GM19025 (cell line): ENCODE results near the gene SLC10A7.

ENCODE experiments used
- ATAC-seq: cut with Tn5 transposase; IDR thresholded peaks from one replicate; pipeline ENCODE4 v1.9.1; 2021; ENCODE audit warnings: mild to moderate bottlenecking, low read depth, moderate library complexity; ENCODE audit not compliant: unreplicated experiment

Gene SLC10A7

DNA sequence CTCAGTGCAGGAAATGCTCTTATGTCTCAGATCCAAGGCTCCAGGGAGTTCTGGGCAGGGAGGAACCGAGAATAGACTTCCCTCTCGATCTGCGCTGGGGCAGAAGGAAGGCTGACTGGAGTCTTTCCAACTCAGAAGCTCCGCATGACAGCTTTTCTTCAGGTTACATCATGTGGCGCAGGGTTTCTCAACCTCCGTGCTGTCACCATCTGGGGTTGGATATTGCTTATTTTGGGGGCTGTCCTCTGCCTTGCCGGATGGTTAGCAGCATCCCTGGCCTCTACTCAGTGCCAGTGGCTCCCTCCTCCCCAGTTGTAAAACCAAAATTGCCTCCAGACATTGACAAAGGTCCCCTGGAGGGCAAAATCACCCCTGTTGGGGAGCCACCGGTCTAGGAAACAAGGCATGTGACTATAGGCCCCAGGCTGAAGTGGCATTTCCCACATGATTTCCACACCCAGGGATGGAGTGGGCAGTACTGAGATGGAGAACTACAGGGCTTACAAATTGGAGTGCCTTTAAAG, 286.0 kb downstream of the SLC10A7 start:
- ATAC-seq: no peak

DNA sequence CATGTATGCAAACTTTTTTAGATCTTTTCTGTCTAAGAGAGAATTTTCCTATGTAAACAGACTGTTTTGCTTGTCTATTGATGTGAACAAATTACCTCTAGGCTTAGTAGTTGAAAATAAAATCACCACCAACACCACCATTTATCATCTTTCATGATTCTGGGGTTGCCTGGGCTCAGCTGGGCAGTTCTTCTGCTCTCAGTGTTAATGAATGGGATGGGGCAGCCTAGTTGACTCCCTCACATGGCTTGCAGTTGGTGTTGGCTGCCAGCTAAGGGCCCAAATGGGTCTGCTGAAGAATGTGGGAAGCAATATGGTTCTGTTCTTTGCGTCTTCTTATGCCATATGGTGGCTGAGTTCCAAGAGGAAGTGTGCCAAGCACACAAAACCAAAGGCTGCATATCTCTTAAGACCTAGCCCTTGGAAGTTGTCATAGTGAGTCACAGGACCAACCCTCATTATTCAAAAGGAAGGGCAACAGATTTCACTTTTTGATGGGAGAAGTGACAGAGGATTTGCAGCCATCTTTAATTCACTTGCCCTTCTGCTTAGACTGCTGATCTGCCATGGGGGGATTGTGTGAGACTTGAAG, 289.5 kb downstream of the SLC10A7 start:
- no peak for ATAC-seq

DNA sequence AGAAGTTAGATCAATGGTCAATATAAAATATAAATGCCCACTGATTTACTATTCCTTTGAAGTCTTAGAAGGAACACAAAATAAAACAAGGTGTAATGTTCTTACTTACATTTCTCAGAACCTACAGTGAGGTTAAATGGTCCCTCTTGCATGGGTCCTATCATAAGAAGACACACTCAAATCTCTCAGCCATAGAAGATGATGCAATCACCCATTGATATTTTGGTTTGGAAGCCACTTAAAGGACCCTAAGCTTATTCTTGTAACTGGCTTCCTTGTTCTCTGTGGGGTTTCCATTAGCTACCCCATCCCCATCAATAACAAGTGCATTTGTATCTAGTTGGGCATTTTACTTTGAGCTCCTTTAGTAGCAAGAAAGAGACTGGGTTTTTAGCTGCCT, 292.3 kb downstream of the SLC10A7 start:
- ATAC-seq: no peak

DNA sequence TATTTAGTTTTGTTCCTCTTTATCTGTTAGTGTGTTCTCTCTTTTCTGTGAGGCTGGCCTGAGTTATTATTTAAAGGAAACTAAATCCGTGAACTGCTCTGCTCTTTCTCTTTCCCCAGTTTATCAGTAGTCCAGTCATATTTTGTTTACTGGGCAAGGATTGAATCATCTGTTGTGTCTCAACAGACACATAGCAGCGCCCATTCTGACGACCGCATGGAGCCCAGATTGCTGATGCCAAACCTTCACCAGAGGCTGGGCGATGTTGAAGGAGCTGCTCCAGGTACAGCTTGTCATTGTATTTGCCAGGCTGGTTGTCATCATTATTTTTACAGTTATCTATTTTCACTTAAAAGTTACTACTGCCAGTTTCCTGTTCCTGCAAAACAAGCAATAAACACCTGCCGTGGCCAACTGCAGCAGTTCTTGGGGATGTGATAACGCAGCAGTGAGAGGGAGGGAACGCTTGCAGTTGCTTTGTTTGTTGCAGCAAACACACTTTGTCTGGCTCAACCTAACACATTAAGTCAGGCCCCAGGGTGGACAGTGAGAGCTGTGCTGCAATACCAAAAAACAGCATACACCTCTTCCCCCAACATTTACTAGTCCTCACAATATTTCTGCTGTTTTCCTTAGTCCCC, 297.3 kb downstream of the SLC10A7 start:
- ATAC-seq: no peak

DNA sequence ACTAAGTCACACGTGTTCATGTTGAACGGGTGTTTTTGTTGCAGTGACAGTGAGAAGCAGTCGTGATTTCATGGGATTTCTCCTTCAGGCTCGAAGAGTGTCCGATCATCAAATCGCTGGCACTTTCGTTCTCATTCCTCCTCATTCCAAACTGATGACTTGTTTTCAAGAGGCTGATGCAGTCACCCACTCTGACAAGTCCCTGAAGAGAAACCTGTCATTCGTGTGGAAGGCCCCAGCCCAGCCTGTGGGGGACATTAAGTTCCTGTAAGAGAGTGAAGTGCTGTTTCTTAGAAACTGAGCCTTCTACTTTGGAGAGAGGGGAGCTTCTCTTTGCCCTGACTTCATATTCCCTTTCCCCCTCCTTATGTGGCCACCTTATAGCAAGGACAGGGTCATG, 299.4 kb downstream of the SLC10A7 start:
- ATAC-seq: no peak

DNA sequence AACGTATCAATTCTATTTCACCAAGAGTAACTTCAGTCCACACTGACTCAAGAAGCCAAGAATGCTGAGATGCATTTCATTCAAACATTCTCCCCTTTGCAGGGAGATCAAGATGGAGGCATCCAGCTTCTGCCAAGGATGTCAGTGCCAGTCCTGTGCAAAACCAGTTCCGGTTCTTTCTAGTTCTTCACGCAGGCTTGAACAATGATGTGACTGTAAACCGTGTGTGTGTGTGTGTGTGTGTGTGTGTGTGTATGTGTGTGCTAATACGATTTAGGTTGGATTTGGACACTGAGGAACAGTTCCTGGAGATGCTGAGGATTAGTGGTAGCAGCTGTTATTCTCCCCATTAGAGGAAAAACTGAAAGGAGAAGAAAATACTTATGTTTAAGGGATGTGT, 307.5 kb downstream of the SLC10A7 start, which contains the start of gene REELD1:
REELD1 (plus strand) TSS at position 301 of the 400 bp plus-strand sequence. CDS start 2,415 bp downstream, outside the sequence.
- ATAC-seq: no peak

DNA sequence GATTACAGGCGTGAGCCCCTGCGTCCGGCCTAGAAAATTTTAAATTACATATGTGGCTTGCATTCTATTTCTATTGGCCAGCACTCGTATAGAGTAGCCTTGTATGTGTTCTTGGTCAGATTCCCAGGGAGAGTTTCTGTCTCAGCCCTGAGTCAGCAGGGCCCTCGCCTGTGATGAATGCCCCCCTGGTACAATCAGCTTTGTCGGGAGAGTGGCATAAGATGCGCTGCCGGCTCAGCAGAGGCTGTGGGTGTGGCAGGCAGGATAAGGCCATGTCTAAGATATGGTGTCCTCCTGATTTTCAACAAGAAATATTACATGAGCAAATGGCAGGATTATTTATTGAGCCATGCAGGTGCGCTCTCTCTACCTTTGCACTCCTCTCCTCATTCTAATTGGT, 309.0 kb downstream of the SLC10A7 start:
- ATAC-seq: no peak

DNA sequence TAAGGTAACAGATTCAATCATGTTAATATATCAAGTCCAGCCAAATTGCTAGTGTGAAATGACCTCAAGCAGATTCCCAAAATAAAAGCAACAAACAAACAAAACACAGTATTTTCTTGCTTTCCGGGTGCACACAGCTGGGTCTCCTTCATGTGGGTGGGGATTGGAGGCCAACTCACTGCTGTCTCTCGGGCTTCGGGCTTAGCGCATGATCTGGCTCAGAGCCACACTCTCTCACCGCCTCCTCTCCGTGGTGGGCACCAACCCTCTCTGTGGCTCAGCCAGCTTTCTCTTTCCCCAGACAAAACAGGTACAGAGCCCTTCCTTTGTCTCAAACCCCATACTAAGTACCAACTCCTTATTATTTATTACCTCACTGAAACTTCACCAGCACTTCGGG, 310.3 kb downstream of the SLC10A7 start:
- no peak for ATAC-seq

DNA sequence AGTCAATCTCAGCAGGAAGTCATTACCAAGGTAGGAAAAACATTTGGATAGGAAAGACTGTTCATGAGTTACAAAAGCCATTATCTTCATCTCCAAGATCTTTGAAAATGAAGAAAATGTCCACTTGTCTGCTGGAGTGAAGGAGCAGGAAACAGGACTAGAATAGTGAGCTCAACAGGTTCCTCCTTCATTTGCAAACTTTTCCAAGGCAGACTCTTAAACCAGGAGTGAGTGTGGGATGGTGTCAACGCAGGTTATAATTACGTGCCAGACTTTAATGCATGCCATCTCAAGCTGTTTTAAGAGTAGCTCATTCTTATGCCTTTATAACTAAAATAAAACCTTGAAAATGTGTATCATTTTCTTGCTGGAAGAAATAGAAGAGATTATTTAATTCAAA, 310.9 kb downstream of the SLC10A7 start:
- no peak for ATAC-seq

DNA sequence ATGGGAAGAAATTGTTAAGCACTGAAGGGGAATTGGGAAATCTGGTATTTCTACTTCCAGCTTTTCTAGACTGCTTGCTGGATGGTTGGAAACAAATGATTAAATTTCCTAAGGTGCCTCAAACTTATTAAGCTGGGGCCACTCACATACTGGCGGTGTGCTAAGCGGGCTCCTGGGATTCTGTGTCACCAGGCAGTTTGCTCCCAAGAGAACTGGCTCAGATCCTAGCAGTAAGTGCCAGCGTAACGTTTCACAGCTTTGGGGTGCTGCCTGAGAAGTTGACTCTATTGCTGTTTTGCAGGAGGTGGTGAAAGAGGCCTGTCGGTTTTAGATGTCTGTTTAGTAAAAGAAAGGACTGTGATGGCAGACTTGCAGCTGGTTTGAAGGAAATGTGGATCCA, 314.3 kb downstream of the SLC10A7 start:
- ATAC-seq: no peak
